GM23248 (cell line): Measurements from ENCODE around the gene SNX15. TPM values are rescaled to one million over a fixed set of nuclear protein-coding genes. Genes with fewer than 3 reads are reported as not detected.

Experiments
- DNase-seq: peaks from one replicate; pipeline ENCODE4 v3.0.0-alpha.2; 2015
- H2AFZ ChIP-seq: fragments of 200-600 bp; sonication (generic); 2 replicates; pipeline ENCODE4 v1.6.1; 2016; ENCODE audit warnings: antibody characterized with exemption
- H3F3A ChIP-seq: fragments of 200-600 bp; sonication (generic); 2 replicates; pipeline ENCODE4 v1.6.1; 2016; ENCODE audit warnings: mild to moderate bottlenecking, antibody characterized with exemption, mixed run types; ENCODE audit not compliant: insufficient read depth
- H3K27ac ChIP-seq: fragments of 200-600 bp; sonication (generic); 2 replicates; pipeline ENCODE4 v1.5.1; 2016; ENCODE audit warnings: mild to moderate bottlenecking
- H3K27me3 ChIP-seq: fragments of 200-600 bp; sonication (generic); replicated peaks from 2 replicates; pipeline ENCODE4 v1.6.1; 2016; ENCODE audit warnings: mild to moderate bottlenecking; ENCODE audit not compliant: insufficient read depth
- H3K36me3 ChIP-seq: fragments of 200-600 bp; sonication (generic); 2 replicates; pipeline ENCODE4 v1.6.1; 2016; ENCODE audit warnings: low read depth, mild to moderate bottlenecking
- H3K4me1 ChIP-seq: fragments of 200-600 bp; sonication (generic); 2 replicates; pipeline ENCODE4 v1.6.1; 2016; ENCODE audit warnings: mild to moderate bottlenecking; ENCODE audit not compliant: insufficient read depth
- H3K4me2 ChIP-seq: fragments of 200-600 bp; sonication (generic); one replicate; pipeline ENCODE4 v1.6.1; 2016; ENCODE audit warnings: mild to moderate bottlenecking; ENCODE audit not compliant: unreplicated experiment
- H3K4me3 ChIP-seq: fragments of 200-600 bp; sonication (generic); 2 replicates; pipeline ENCODE4 v1.5.1; 2016; ENCODE audit warnings: mild to moderate bottlenecking
- H3K79me2 ChIP-seq: fragments of 200-600 bp; sonication (generic); 2 replicates; pipeline ENCODE4 v1.6.1; 2016; ENCODE audit warnings: mild to moderate bottlenecking; ENCODE audit not compliant: insufficient read depth
- H3K9ac ChIP-seq: fragments of 200-600 bp; sonication (generic); 2 replicates; pipeline ENCODE4 v1.6.1; 2016; ENCODE audit warnings: mild to moderate bottlenecking
- H3K9me2 ChIP-seq: fragments of 200-600 bp; sonication (generic); 2 replicates; pipeline ENCODE4 v1.6.1; 2016; ENCODE audit warnings: mixed run types, mild to moderate bottlenecking, moderate library complexity; ENCODE audit not compliant: insufficient read depth
- H3K9me3 ChIP-seq: fragments of 200-600 bp; sonication (generic); one replicate; pipeline ENCODE4 v1.6.1; 2017; ENCODE audit warnings: low read depth
- H4K20me1 ChIP-seq: fragments of 200-600 bp; sonication (generic); 2 replicates; pipeline ENCODE4 v1.6.0; 2016; ENCODE audit not compliant: insufficient read depth
- EZH2 ChIP-seq: fragments of 200-600 bp; sonication (generic); IDR thresholded peaks from 2 replicates; pipeline ENCODE4 v1.6.1; 2018; ENCODE audit warnings: antibody characterized with exemption, mild to moderate bottlenecking; ENCODE audit not compliant: insufficient read depth, poor library complexity, severe bottlenecking
- EZH2phosphoT487 ChIP-seq: fragments of 200-600 bp; sonication (generic); IDR thresholded peaks from 2 replicates; pipeline ENCODE4 v1.6.1; 2018; ENCODE audit warnings: antibody characterized with exemption, moderate library complexity, mild to moderate bottlenecking, low read depth; ENCODE audit not compliant: insufficient read depth
- WGBS, 2 experiments: methylation state at CpG; one replicate each; pipeline ENCODE4 v1.1.6; 2015 to 2017; ENCODE audit warnings: low lambda C conversion rate in 2 of 2, low coverage in 1 of 2; ENCODE audit errors: missing lambda C conversion rate in 2 of 2; 5-methylcytosine and 5-hydroxymethylcytosine counted together
- in situ Hi-C: fragments of 300-500 bp; cut with MboI; formaldehyde crosslinking; loops from 2 replicates; pipeline ENCODE4 v1.15.0; 2020
- polyA plus RNA-seq: library from polyadenylated mRNA; unstranded; fragments of >200 nt; fragmentation: Nextera tagmentation; extraction: Ambion mirVana; gene quantifications from 2 replicates; pipeline ENCODE4 v1.2.1, GENCODE V29; 2016
- total RNA-seq: library from RNA; depleted of rRNA; stranded (reverse); fragments of >200 nt; shearing (Covaris generic); gene quantifications from 2 replicates; pipeline ENCODE4 v1.2.3, GENCODE V29; 2014

The SNX15 gene
- total and polyA plus RNA-seq, 2 experiments from 2014 or later, result 17.2 to 17.5 TPM

- Histone ChIP-seq H3K4me3 (no peak overlapping the region), H2AFZ (no peak overlapping the region), H3K9me3 (no peaks in the 10 kb centered on the region), H3K27ac (no peak overlapping the region), H3K27me3 (no peaks in the 10 kb centered on the region), H3K9ac (no peak overlapping the region), H3K4me1 (peaks cover 6% of the 10 kb centered on the region), H4K20me1 (no peaks in the 10 kb centered on the region), H3K79me2 (no peaks in the 10 kb centered on the region), H3K9me2 (no peaks in the 10 kb centered on the region), H3K36me3 (no peaks in the 10 kb centered on the region), H3K4me2 (no peak overlapping the region), H3F3A (no peaks in the 10 kb centered on the region)
- in situ Hi-C loops, result no loop called here
- 82 to 94% methylated on average over 1 of the region's 1 CpG for WGBS, 2 experiments
- no peak for TF ChIP-seq EZH2
- DNase-seq, result no peak
These were observed 29.1 kb upstream of the SNX15 start for GRCh38 chr11:64998141-64998540.

GRCh38 chr11:64998690-64999431 is 28.4 kb upstream of the SNX15 start:
- no peak overlapping the region for H3K27ac ChIP-seq
- H3K4me2 ChIP-seq, result no peak overlapping the region
- no peak overlapping the region for H2AFZ ChIP-seq
- H3K4me3 ChIP-seq, result no peak overlapping the region
- peaks cover 6% of the 10 kb centered on the region for H3K4me1 ChIP-seq
- no peaks in the 10 kb centered on the region for H3K36me3 ChIP-seq
- no peaks in the 10 kb centered on the region for H3K9me2 ChIP-seq
- no peaks in the 10 kb centered on the region for H3F3A ChIP-seq
- no peaks in the 10 kb centered on the region for H4K20me1 ChIP-seq
- TF ChIP-seq EZH2 (no peak), EZH2phosphoT487 (no peak)
- no peaks in the 10 kb centered on the region for H3K27me3 ChIP-seq
- DNase-seq, result no peak
- in situ Hi-C loops, result no loop called here
- 63 to 69% methylated on average over 9 of the region's 9 CpGs for WGBS, 2 experiments
- H3K79me2 ChIP-seq, result no peaks in the 10 kb centered on the region
- H3K9me3 ChIP-seq, result no peaks in the 10 kb centered on the region
- no peak overlapping the region for H3K9ac ChIP-seq

- no peak overlapping the region for H3K27ac ChIP-seq
- H3K4me3 ChIP-seq, result no peak overlapping the region
- DNase-seq, result no peak
- WGBS, 2 experiments, result 77 to 86% methylated on average over 1 of the region's 1 CpG
- peaks cover 6% of the 10 kb centered on the region for H3K4me1 ChIP-seq
- no peaks in the 10 kb centered on the region for H4K20me1 ChIP-seq
- no peaks in the 10 kb centered on the region for H3K79me2 ChIP-seq
- H3K9me3 ChIP-seq, result no peaks in the 10 kb centered on the region
- in situ Hi-C loops, result no loop called here
- H3K9me2 ChIP-seq, result no peaks in the 10 kb centered on the region
- H3K9ac ChIP-seq, result no peak overlapping the region
- no peaks in the 10 kb centered on the region for H3F3A ChIP-seq
- no peaks in the 10 kb centered on the region for H3K27me3 ChIP-seq
- no peak overlapping the region for H3K4me2 ChIP-seq
- no peaks in the 10 kb centered on the region for H3K36me3 ChIP-seq
- TF ChIP-seq EZH2, result no peak
- no peak for TF ChIP-seq EZH2phosphoT487
- H2AFZ ChIP-seq, result no peak overlapping the region
These were observed 27.8 kb upstream of the SNX15 start for GRCh38 chr11:64999478-64999877.

GRCh38 chr11:65002706-65003105 is 24.5 kb upstream of the SNX15 start:
- no peak overlapping the region for H3K27ac ChIP-seq
- no peak overlapping the region for H3K9ac ChIP-seq
- no peaks in the 10 kb centered on the region for H3K27me3 ChIP-seq
- no peak for TF ChIP-seq EZH2
- TF ChIP-seq EZH2phosphoT487, result no peak
- H4K20me1 ChIP-seq, result no peaks in the 10 kb centered on the region
- H3K9me2 ChIP-seq, result no peaks in the 10 kb centered on the region
- H2AFZ ChIP-seq, result no peak overlapping the region
- H3K79me2 ChIP-seq, result no peaks in the 10 kb centered on the region
- H3K36me3 ChIP-seq, result no peaks in the 10 kb centered on the region
- in situ Hi-C loops, result no loop called here
- H3F3A ChIP-seq, result peaks cover 4% of the 10 kb centered on the region; the same call in 1 of the 2 replicates
- WGBS, 2 experiments, result 23 to 29% methylated on average over 5 of the region's 5 CpGs
- H3K4me3 ChIP-seq, result no peak overlapping the region
- DNase-seq, result no peak
- peaks cover 18% of the 10 kb centered on the region for H3K4me1 ChIP-seq
- H3K4me2 ChIP-seq, result no peak overlapping the region
- no peaks in the 10 kb centered on the region for H3K9me3 ChIP-seq
